Jurkat, Clone E6-1 (cell line): ENCODE measurements around the gene TCEA3.

ENCODE experiments used
- DNase-seq: peaks from one replicate; pipeline ENCODE4 v3.0.0-alpha.2; 2011; ENCODE audit warnings: low read depth, low spot score
- H3K4me3 ChIP-seq: 2 replicates; pipeline ENCODE4 v1.5.1; 2011; ENCODE audit warnings: mild to moderate bottlenecking, low read length, control low read depth, moderate library complexity

Gene TCEA3

DNA sequence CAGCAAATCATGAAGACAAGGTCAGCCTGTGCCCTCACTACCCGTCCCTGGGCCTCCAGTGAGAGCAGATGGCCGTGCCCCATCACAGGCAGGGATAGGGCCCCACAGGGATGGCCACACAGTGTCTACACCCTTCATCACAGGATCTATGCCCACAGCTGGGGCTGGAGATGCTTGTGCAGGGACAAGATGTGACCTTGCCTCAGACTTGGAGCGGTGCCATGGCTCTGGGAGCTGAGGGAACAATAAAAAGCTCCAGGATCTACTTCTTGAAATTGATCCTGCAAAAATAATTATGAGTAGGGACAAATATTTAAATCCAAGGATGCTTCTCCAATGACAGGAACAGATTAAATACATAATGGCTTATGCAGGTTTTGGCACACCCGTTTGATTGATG, 25.4 kb upstream of the TCEA3 start:
- DNase-seq, result no peak
- no peak overlapping the region for H3K4me3 ChIP-seq

DNA sequence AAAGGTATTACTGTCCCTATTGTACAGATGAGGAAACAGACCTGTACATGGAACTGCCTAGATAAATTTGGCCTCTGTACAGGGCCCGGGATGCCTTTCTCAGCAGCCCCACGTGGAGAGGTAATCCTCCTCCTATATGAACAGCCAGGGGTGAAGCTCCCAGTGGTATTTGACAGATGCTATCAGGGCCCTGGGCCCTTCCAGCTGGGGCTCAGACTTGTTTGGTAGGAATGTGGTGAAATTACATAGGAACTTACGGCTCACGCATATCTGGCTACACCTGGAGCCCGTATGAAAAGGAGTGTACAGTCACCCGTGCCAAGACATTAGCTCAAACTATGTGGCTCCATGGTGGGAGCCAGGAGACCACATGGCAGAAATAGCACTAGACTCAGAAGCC, 24.8 kb upstream of the TCEA3 start:
- DNase-seq, result no peak
- H3K4me3 ChIP-seq, result no peak overlapping the region

DNA sequence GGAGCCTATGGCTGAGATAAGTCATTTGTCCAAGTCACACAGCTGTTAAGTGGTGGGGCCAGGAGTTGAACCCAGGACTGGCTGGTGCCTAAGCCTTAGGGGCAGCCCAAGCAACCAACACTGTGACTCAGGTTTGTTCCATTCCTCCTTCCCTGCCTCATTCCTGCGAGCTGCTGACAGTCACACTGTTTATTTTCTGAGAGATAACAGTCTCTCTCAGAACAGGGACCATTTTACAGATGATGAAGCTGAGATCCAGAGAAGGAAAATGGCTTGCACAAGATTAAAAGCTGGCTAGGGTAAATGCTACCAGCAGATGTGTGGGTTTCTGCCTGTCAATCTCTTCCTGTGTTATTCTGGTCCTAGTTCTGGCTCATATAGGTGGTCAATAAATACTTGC, 24.3 kb upstream of the TCEA3 start:
- no peak for DNase-seq
- H3K4me3 ChIP-seq, result no peak overlapping the region

DNA sequence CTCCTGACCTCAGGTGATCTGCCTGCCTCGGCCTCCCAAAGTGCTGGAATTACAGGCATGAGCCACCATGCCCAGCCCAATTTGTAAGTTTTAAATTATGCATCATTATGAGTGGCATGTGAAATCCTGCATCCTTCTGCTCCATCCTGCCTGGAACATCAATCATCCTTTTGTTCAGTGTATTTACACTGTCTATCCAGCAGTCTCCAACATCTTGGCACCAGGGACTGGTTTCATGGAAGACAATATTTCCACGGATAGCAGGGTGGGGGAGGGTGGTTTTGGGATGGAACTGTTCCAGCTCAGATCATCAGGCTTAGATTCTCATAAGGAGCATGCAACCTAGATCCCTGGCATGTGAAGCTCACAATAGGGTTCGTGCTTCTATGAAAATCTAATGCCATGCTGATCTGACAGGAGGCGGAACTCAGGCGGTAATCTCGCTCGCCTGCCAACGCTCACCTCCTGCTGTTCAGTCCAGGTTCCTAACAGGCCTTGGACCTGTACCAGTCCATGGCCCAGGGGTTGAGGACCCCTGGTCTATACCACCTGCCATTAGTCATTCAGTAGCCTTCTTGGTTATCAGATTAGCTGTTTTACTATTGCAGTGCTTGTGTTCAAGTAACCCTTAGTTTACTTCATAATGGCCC, 22.2 kb upstream of the TCEA3 start:
- no peak for DNase-seq
- H3K4me3 ChIP-seq, result no peak overlapping the region

DNA sequence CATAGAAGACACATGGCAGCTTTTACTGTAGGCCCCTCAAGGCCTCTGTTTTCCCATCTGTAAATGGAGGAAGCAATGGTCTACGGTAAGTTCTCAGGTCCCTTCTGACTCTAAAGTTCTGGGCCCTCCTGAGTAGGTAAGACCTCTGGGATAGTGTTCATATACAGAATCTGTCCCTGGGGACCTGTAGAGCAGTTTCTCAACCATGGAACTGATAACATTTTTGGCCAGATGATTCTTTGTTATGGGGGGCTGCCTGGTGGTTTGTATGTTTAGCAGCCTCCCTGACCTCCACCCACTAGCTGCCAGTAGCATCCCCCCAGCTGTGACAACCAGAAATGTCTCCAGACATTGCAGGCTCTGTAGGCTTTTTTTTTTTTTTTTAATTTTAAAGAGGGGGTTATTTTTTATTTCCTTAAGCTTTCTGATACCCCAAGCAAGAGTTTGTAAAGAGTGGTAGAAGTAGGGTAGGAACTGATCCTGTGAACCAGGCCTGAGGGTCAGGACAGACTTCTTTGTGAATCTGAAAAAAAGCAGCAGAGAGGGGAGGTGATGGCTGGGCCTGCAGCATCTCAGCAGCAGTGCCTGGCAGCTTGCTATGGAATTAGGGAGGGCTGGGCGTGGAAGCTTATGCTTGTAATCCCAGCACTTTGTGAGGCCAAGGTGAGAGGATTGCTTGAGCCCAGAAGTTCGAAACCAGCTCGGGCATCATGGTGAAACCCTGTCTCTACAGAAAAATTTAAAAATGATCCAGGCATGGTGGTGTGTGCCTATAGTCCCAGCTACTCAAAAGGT, 20.2 kb upstream of the TCEA3 start:
- no peak overlapping the region for H3K4me3 ChIP-seq
- DNase-seq, result no peak

DNA sequence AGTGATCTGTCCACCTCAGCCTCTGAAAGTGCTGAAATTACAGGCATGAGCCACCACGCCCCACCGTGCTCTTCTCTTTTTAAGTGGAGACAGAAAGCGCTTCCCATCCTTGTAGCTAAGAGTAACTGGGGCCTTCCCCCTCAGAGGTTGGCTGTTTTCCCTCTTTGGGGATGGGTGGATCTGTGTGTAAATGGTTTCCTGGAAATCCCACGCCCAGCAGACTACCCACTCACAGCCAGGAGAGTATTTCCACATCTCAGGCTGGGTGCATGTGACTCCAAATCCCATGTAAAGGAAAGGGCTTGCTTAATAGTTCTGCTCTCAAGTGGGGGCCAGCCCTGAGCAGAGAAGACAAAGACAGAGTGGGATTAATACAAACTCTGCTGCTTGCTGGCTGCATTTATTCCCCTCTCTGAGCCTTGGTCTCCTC, 19.6 kb upstream of the TCEA3 start:
- no peak for DNase-seq
- H3K4me3 ChIP-seq, result no peak overlapping the region

DNA sequence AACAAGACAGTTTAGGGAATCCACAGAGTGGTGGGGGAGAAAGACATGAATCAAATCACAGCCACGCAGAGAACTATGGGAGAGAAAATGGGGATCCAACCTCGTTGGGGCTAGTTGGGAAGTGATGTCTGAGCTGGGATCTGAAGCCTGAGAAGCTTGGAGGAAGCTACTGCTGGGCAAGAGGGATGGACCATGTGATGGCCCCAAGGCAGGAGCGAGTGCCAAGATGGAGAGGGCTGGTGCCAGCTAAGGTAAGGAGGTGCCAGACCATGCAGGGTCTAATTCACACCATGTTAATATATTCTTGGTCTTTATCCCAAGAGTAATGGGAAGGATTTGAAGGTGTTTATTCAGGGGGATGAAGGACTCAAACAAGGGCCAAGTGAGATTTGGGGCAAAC, 18.2 kb upstream of the TCEA3 start:
- DNase-seq, result no peak
- no peak overlapping the region for H3K4me3 ChIP-seq

DNA sequence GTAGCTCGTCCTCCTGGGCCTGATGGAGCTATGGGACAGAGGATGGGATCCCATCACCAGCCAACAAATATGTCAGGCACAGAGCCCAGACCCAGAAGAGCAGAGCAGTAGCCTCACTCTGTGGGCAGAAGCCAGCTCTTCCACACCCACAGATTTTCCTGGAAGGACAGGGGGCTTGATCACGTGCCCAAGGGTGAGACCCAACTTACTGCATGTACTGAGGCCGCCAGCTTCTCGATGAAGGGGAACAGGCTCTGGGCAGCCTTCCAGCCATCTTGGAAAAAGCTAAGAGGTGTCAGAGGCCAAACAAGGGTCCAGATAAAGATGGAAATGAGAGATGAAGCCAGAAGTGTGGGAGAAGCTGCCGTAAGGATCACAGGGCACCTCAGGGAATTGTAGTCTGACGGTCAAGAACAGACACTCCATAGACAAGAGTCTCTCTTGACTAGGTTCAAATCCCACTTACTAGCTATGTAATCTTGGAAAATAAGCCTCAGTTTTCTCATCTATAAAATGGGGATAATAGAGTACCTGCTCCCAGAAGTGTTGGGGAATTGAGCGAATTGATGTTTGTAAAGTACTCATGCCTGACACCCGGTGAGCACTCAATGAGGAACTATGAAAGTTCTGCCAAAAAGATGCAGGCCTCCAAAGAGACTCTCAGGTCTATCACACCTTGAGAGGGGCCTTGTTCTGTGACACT, 17.0 kb upstream of the TCEA3 start:
- no peak overlapping the region for H3K4me3 ChIP-seq
- DNase-seq, result no peak

DNA sequence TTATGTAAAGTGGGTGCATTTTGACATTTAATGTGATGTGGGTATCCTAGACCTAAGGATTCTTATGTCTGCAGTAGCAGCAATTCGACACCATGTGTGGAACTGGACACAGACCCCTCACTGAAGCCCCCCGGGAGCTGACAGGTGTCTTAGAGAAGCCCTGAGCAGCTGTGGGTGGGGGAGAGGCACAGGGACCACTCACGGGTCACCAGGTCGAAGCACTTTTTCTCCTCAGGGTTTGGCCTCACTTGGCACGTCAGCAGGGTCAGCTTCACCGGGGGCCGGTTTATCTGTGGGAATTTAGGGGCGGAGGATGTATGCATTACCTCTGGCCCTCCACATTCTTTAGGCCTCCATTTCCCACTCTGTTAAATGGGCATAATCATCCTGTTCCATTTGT, 14.0 kb upstream of the TCEA3 start:
- DNase-seq, result no peak
- no peak overlapping the region for H3K4me3 ChIP-seq

DNA sequence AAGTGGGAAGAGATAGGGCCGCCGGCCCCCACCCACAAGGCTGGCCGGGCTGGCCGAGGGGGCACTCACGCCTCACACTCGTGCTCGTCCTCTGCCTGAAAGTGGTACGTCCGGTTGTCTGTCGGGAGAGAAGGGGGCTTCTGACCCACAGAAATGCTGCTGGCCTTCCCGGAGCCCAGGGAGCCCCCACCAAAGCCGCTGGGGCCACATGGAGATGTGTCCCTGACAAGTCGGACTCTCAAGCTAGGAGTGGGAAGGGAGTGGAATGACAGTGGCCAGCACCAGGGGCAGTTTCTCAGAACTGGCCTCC, 12.8 kb upstream of the TCEA3 start:
- H3K4me3 ChIP-seq, result no peak overlapping the region
- DNase-seq, result no peak

DNA sequence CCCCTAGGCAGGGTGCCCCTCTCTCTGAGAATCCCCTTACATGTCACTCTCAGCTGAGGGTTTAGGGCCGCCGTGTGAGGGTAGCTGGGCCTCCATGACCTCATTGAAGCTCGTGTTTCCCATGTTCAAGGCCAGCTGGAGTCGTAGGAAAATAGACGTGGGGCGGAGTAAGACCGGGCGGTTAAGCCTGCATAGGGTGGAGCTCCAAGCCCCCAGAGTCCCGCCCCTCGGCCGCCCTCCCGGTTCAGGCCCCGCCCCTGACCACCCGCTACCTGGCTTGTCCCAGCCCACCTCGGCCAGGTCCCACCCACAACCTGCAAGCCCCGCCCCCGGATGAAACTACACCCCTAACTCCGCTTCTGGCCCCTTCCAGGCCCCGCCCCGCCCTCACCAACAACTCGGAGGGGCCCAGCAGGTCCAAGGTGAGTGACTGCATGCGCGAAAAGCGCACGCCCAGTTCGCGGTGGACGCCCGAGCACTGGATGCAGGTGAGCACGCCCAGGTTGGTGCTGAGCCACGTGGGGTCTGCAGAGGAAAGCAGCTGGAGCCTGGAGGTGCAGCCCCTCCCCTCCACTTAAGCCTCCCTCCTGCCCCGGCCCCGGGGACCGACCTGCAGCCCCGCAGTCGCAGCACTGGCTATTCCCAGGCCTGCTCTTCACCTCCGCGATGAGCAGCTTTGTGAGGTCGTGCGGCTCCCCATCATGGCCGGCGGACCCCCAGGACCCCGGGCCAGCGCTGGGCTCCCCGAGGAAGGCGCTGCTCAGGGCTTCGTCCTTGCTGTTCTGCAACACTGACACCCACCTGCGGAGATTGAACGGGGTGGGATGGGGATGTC, 12.2 kb upstream of the TCEA3 start:
- no peak for DNase-seq
- H3K4me3 ChIP-seq, result no peak overlapping the region

DNA sequence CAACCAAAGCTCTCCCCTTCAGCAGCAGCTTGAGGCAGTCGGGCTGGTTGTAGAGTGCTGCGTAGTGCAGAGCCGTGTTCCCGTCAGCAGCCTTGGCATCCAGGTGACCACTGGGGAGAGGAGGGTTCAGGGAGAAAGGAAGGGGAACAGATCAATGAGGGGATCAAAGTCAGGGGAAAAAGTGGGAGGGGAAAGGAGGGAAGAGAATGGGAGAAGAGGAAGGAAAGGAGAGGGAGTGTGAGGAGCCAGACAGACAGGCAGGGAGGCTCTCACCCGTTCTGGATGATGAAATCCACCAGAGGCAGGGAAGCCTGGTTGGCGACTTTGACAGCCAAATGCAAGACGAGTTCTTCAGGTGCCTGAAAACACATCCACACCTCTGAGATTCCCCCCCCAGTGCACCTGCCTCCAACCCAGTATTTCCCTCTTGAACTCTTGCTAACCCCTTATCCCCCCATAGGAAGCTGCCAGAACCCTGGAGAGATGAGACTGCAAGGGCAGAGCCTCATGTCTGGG, 9.8 kb upstream of the TCEA3 start:
- no peak overlapping the region for H3K4me3 ChIP-seq
- DNase-seq, result no peak

DNA sequence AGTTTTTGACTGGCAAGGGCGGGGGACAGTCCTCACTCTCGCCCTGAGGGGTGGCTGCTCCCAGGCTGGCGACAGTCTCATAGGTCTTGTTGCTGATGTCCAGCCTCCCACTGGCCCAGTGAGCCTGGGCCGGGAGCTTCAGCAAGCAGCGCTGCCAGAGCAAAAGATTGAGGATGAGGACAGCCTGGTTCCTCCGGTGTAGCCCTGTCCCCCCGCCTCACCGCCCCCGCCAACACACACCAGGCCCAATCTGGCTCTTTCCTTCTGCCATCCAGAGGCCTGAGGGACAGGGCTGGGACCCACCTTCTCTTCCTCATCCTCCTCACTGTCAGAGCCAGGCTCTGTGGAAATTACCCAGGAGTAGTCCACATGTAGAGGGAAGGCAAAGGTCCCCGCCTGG, 8.6 kb upstream of the TCEA3 start:
- no peak for DNase-seq
- H3K4me3 ChIP-seq, result no peak overlapping the region

DNA sequence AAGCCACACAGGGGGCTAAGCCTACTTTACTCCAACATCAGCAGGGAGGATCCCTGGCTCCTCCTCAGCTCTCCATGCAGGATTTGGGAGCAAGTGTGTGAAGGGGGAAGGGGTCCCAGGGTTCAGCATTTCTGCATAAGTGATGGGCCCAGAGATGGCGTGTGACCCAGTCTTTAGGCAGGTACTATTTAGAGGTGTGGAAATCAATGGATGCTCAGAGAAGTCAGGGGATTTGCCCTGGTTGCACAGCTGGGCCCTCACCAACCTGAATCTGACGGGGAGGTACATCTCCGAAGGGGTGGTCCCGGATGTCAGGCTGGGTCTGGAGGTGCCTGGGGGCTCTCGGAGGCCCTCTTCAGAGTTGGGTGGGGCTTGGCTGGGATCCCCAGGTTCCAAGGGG, 6.9 kb upstream of the TCEA3 start:
- no peak for DNase-seq
- H3K4me3 ChIP-seq, result no peak overlapping the region

DNA sequence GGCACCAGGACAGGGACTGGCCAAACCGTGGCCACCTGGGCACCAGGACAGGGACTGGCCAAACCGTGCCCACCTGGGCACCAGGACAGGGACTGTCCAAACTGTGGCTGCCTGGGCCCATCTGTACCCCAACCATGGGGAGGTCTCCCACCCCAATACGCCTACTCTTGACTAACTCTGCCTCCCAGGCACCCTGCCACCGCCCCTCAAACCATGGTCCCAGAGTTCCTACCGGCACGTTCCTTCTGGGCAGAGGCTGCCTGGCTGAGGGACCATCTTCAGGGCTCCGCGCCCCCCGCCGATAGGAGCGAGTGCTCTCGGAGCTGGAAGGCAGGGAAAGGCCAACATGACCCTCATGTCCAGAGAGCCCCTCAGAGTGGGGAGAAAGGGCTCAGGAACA, 6.3 kb upstream of the TCEA3 start:
- no peak overlapping the region for H3K4me3 ChIP-seq
- no peak for DNase-seq

DNA sequence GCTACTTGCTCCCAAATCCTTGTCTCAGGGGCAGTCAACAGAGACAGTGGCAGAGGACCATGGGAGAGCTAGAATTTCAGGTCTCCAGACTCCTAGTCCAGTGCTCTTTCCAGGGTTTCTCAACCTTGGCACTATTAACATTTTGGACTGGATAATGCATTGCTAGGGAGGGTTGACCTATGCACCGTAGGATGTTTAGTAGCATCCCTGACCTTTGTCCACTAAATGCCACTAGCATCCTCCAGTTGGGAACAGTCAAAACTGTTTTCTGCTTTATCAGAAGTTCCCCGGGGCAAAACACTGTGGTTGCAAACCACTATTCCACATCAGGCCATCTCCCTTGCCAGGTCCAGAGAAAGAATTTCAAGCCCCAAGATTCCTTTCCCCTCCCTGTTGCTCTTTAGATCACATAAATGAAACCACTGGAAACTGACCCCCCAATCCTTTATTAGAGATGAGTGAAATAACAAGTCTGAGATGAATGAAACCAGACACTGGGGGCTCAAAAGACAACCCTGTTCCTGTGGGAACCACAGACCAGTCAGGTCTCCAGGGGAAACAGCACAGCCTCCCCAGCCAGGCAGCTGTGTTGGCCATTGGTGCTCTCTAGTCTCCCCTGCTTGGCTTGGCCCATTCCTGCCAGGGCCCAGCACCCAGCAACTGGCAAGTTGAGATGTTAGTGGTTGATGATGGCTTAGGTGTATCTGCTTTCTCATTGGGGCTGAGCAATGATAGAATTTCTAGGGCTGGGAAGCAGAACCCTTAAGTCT, 3.8 kb upstream of the TCEA3 start:
- no peak for DNase-seq
- no peak overlapping the region for H3K4me3 ChIP-seq

DNA sequence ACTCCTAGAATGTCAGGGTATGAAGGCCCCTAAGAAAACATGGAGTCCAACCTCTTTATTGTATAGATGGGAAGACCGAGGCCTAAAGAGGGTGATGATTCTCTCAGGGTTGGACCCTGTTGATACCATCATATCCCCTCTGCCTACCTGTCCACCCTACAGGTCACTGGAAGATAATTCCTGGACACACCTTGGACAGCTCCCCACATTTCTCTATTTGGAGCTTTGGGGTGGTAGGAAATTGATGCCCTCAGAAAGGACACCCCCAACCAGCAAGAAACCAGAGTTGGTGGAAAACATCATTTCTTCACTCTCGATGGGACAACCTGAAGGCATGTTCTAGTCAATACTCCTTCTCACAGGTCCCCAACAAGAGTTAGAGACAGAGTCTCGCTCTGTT, 3.0 kb upstream of the TCEA3 start:
- no peak overlapping the region for H3K4me3 ChIP-seq
- DNase-seq, result no peak

DNA sequence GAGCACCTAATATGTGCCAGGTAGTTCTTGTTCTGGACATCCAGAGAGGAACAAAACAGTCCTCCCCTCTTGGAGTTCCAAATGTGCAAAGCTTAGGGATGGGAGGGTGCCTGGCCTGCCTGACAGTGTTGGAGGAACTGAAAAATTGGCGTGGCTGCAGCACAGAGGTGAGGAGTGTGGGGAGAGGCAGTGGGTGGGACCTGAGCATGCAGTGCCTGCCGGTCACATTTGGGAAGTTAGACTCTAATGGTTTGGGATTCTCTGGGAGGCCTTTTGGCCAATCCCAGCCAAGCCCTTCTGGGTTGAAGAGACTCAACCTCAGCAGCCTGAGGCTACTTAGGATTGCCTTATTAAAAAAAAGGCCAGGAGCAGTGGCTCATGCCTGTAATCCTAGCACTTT, 2.3 kb upstream of the TCEA3 start:
- no peak overlapping the region for H3K4me3 ChIP-seq
- DNase-seq, result no peak

DNA sequence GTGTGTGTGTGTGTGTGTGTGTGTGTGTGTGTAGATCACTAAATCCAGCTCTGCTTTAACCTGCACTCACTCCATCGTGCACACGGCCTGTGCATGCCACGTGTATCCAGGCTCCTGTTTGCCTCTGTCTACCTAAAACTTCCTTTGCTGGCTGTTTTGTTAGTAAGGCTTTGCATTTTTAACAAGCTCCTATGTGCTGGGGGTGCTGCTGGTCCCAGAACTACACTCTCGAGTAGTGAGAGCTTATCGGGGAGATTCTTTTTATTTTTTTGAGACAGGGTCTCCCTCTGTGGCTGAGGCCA, 596 bp upstream of the TCEA3 start:
- DNase-seq, result no peak
- no peak overlapping the region for H3K4me3 ChIP-seq
